Measurements from ENCODE around the gene ITGA1.

- TF ChIP-seq, protein P1, sequence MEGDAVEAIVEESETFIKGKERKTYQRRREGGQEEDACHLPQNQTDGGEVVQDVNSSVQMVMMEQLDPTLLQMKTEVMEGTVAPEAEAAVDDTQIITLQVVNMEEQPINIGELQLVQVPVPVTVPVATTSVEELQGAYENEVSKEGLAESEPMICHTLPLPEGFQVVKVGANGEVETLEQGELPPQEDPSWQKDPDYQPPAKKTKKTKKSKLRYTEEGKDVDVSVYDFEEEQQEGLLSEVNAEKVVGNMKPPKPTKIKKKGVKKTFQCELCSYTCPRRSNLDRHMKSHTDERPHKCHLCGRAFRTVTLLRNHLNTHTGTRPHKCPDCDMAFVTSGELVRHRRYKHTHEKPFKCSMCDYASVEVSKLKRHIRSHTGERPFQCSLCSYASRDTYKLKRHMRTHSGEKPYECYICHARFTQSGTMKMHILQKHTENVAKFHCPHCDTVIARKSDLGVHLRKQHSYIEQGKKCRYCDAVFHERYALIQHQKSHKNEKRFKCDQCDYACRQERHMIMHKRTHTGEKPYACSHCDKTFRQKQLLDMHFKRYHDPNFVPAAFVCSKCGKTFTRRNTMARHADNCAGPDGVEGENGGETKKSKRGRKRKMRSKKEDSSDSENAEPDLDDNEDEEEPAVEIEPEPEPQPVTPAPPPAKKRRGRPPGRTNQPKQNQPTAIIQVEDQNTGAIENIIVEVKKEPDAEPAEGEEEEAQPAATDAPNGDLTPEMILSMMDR (IDR thresholded peaks at IDR 0.05): no peak
- no peak for TF ChIP-seq EP300 (IDR thresholded peaks at IDR 0.05)
Observed at GRCh38 chr5:52924456-52924855, 136.7 kb downstream of the ITGA1 start.
